OCI-LY7 (cell line): Measurements from ENCODE around the gene DLGAP1. TPM values are rescaled to one million over a fixed set of nuclear protein-coding genes. Genes with fewer than 3 reads are reported as not detected.

ENCODE experiments used
- BruUV-seq: library from RNA; stranded (reverse); fragments of 400-500 nt; replicated peaks from 2 replicates; lab custom pipeline; 2021; lab: Mats Ljungman, UMichigan
- CTCF ChIA-PET: fragments of 300-600 bp; sonication (Branson Sonifier 250); formaldehyde crosslinking; loops from one replicate; lab custom pipeline; 2022; ENCODE audit warnings: antibody characterized with exemption; ENCODE audit not compliant: unreplicated experiment; lab: Charles Lee
- POLR2A ChIA-PET: fragments of 300-600 bp; sonication (Branson Sonifier 250); formaldehyde crosslinking; loops from one replicate; lab custom pipeline; 2022; ENCODE audit warnings: antibody characterized with exemption; lab: Charles Lee
- DNase-seq: peaks from one replicate; pipeline ENCODE4 v3.0.0-alpha.2; 2015; ENCODE audit warnings: low spot score
- H2AFZ ChIP-seq: fragments of 200-600 bp; sonication (generic), shearing (Covaris generic); 2 replicates; pipeline ENCODE4 v1.6.1; 2014; ENCODE audit warnings: mild to moderate bottlenecking, antibody characterized with exemption, low read length, moderate library complexity
- H3K27ac ChIP-seq: fragments of 200-600 bp; sonication (generic); 2 replicates; pipeline ENCODE4 v1.5.1; 2014; ENCODE audit warnings: mixed run types, low read depth, mild to moderate bottlenecking, moderate library complexity, low read length, inconsistent platforms; ENCODE audit not compliant: poor library complexity, severe bottlenecking
- H3K36me3 ChIP-seq: fragments of 200-600 bp; sonication (generic); 2 replicates; pipeline ENCODE4 v1.6.1; 2014; ENCODE audit warnings: mild to moderate bottlenecking, antibody characterized with exemption, low read length, moderate library complexity, mixed read lengths; ENCODE audit not compliant: insufficient read depth
- H3K4me1 ChIP-seq: fragments of 200-600 bp; sonication (generic); 2 replicates; pipeline ENCODE4 v1.5.1; 2014; ENCODE audit warnings: mild to moderate bottlenecking, low read length; ENCODE audit not compliant: insufficient read depth, poor library complexity, severe bottlenecking
- H3K4me2 ChIP-seq: fragments of 200-600 bp; sonication (generic); 2 replicates; pipeline ENCODE4 v1.6.1; 2014; ENCODE audit warnings: mild to moderate bottlenecking, low read length
- H3K4me3 ChIP-seq: fragments of 200-600 bp; sonication (generic); 2 replicates; pipeline ENCODE4 v1.5.1; 2014; ENCODE audit warnings: mild to moderate bottlenecking, low read depth, low read length; ENCODE audit not compliant: poor library complexity, severe bottlenecking
- H3K79me2 ChIP-seq: fragments of 200-600 bp; sonication (generic); 2 replicates; pipeline ENCODE4 v1.6.1; 2016; ENCODE audit warnings: low read depth, mild to moderate bottlenecking, low read length, moderate library complexity, mixed read lengths; ENCODE audit not compliant: insufficient read depth
- H3K9me2 ChIP-seq: fragments of 200-600 bp; sonication (generic); 2 replicates; pipeline ENCODE4 v1.6.1; 2016; ENCODE audit warnings: mild to moderate bottlenecking, low read length, mixed read lengths; ENCODE audit not compliant: insufficient read depth
- H3K9me3 ChIP-seq: fragments of 200-600 bp; sonication (generic); 2 replicates; pipeline ENCODE4 v1.6.1; 2014; ENCODE audit warnings: mild to moderate bottlenecking, mixed run types, low read length, mixed read lengths
- H4K20me1 ChIP-seq: fragments of 200-600 bp; sonication (generic); 2 replicates; pipeline ENCODE4 v1.6.1; 2014; ENCODE audit warnings: mild to moderate bottlenecking, antibody characterized with exemption, low read length, moderate library complexity, mixed read lengths; ENCODE audit not compliant: insufficient read depth
- EZH2phosphoT487 ChIP-seq: fragments of 200-600 bp; sonication (generic); IDR thresholded peaks from 2 replicates; pipeline ENCODE4 v1.6.1; 2018; ENCODE audit warnings: low read depth, borderline replicate concordance, mild to moderate bottlenecking, mixed run types, antibody characterized with exemption, low read length, moderate library complexity, mixed read lengths
- intact Hi-C: fragments of 100-400 bp; cut with micrococcal nuclease; formaldehyde crosslinking; loops from one replicate; pipeline ENCODE4 v1.10.0; 2022; ENCODE audit not compliant: unreplicated experiment
- total RNA-seq, 2 experiments: library from RNA; depleted of rRNA in 1 of 2; stranded (reverse); fragments of >200 nt in 1 of 2; shearing (Covaris generic) in 1 of 2; gene quantifications; 2 replicates each; pipeline ENCODE4 v1.2.3, GENCODE V29; 2014 to 2022
- TF ChIP-seq, protein P1 (sequence below): fragments of 200-600 bp; sonication (generic); conservative IDR thresholded peaks from 2 replicates; pipeline ENCODE4 v1.5.1; 2014; ENCODE audit warnings: mild to moderate bottlenecking, antibody characterized with exemption, low read length, moderate library complexity, mixed read lengths

Gene DLGAP1
- total RNA-seq, 2 experiments from 2014 or later = 0.22 TPM; not detected in 1

- H3K4me2 ChIP-seq = no peak overlapping the region
- H3K4me3 ChIP-seq = no peak overlapping the region
- H3K79me2 ChIP-seq = no peaks in the 10 kb centered on the region
- intact Hi-C loops = loop anchor here (10.0 kb wide), 1 partner anchor 753 kb away; no protein-coding TSS in a partner anchor
- H3K27ac ChIP-seq = no peak overlapping the region
- no peaks in the 10 kb centered on the region for H3K36me3 ChIP-seq
- H3K9me3 ChIP-seq = no peaks in the 10 kb centered on the region
- no peak overlapping the region for H2AFZ ChIP-seq
- no peaks in the 10 kb centered on the region for H3K9me2 ChIP-seq
- no TSS peak for BruUV-seq
- DNase-seq = no peak
- TF ChIP-seq EZH2phosphoT487 = no peak
- TF ChIP-seq, protein P1, sequence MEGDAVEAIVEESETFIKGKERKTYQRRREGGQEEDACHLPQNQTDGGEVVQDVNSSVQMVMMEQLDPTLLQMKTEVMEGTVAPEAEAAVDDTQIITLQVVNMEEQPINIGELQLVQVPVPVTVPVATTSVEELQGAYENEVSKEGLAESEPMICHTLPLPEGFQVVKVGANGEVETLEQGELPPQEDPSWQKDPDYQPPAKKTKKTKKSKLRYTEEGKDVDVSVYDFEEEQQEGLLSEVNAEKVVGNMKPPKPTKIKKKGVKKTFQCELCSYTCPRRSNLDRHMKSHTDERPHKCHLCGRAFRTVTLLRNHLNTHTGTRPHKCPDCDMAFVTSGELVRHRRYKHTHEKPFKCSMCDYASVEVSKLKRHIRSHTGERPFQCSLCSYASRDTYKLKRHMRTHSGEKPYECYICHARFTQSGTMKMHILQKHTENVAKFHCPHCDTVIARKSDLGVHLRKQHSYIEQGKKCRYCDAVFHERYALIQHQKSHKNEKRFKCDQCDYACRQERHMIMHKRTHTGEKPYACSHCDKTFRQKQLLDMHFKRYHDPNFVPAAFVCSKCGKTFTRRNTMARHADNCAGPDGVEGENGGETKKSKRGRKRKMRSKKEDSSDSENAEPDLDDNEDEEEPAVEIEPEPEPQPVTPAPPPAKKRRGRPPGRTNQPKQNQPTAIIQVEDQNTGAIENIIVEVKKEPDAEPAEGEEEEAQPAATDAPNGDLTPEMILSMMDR = no peak
- H4K20me1 ChIP-seq = no peaks in the 10 kb centered on the region
- H3K4me1 ChIP-seq = no peaks in the 10 kb centered on the region
- POLR2A ChIA-PET = no interaction called here
- CTCF ChIA-PET = no interaction called here
Measured at GRCh38 chr18:4271952-4272351, 183.2 kb downstream of the DLGAP1 start.

- Histone ChIP-seq H2AFZ (no peak overlapping the region), H3K9me3 (no peaks in the 10 kb centered on the region), H3K4me3 (no peak overlapping the region), H3K36me3 (no peaks in the 10 kb centered on the region), H3K4me2 (no peak overlapping the region), H4K20me1 (no peaks in the 10 kb centered on the region), H3K9me2 (no peaks in the 10 kb centered on the region), H3K79me2 (no peaks in the 10 kb centered on the region), H3K27ac (no peak overlapping the region), H3K4me1 (no peaks in the 10 kb centered on the region)
- CTCF ChIA-PET = no interaction called here
- BruUV-seq = no TSS peak
- no peak for DNase-seq
- intact Hi-C loops = loop anchor here (10.0 kb wide), 1 partner anchor 754 kb away; no protein-coding TSS in a partner anchor
- POLR2A ChIA-PET = interaction anchor here (0.8 kb wide), 1 partner anchor 50 kb away, joined by 3 read pairs; no protein-coding TSS in a partner anchor
- TF ChIP-seq, protein P1 = no peak
- no peak for TF ChIP-seq EZH2phosphoT487
Measured at GRCh38 chr18:4270988-4271387, 184.1 kb downstream of the DLGAP1 start.

DNA sequence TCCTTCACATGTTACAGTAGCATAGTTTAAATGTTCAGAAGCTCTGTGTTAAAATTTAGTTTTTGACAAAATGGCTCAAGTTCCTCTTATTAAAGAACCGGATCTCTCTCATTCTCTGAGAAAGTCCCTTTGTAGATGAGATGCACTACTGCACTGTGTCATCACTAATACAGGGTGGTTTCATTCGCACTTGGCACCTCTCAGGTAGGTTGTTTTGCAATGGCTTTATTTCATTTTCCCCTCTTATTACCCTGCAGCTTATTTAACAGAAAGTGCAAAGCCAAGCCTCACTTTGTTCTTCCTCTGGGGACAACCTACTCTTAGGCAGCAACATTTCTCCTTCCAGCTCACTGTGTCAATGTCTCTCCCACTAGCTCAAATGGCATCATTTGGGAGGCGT is 185.1 kb downstream of the DLGAP1 start:
- intact Hi-C loops = loop anchor here (10.0 kb wide), 1 partner anchor 755 kb away; no protein-coding TSS in a partner anchor
- H3K4me1 ChIP-seq = no peaks in the 10 kb centered on the region
- no TSS peak for BruUV-seq
- no peak overlapping the region for H3K4me3 ChIP-seq
- no peaks in the 10 kb centered on the region for H3K79me2 ChIP-seq
- no peak overlapping the region for H3K27ac ChIP-seq
- ChIA-PET CTCF (no interaction called here), POLR2A (interaction anchor here (0.7 to 0.8 kb wide), 2 partner anchors 8 to 25 kb away, joined by 3 read pairs; no protein-coding TSS in a partner anchor)
- no peaks in the 10 kb centered on the region for H3K36me3 ChIP-seq
- H2AFZ ChIP-seq = no peak overlapping the region
- H3K9me3 ChIP-seq = no peaks in the 10 kb centered on the region
- H3K9me2 ChIP-seq = no peaks in the 10 kb centered on the region
- DNase-seq = no peak
- TF ChIP-seq EZH2phosphoT487 = no peak
- TF ChIP-seq, protein P1 = no peak
- H4K20me1 ChIP-seq = no peaks in the 10 kb centered on the region
- no peak overlapping the region for H3K4me2 ChIP-seq
